GM12878 (cell line): ENCODE measurements around the gene CTSA. TPM values are rescaled to one million over a fixed set of nuclear protein-coding genes. Genes with fewer than 3 reads are reported as not detected.

Experiments
- CREB1 ChIP-seq: IDR thresholded peaks from 2 replicates; pipeline ENCODE4 v1.6.1; 2012; ENCODE audit warnings: low read depth, mild to moderate bottlenecking, inconsistent platforms
- JUND ChIP-seq: IDR thresholded peaks from 2 replicates; pipeline ENCODE4 v1.6.1; 2012; ENCODE audit warnings: low read depth, mild to moderate bottlenecking, low read length, improper control_type of control experiment, moderate library complexity
- RCOR1 ChIP-seq: conservative IDR thresholded peaks from 2 replicates; pipeline ENCODE4 v1.6.1; 2012; ENCODE audit warnings: low read depth, low read length, improper control_type of control experiment
- SIX5 ChIP-seq: IDR thresholded peaks from 2 replicates; pipeline ENCODE4 v1.6.1; 2011; ENCODE audit warnings: mild to moderate bottlenecking, low read depth, low read length, moderate library complexity; ENCODE audit not compliant: severe bottlenecking
- SRF ChIP-seq, 2 experiments: IDR thresholded peaks; 2 replicates each; pipeline ENCODE4 v1.6.1; 2011; ENCODE audit warnings: low read depth in 2 of 2, low read length in 2 of 2, mild to moderate bottlenecking in 1 of 2, moderate library complexity in 1 of 2
- STAT1 ChIP-seq: fragments of 450-650 bp; conservative IDR thresholded peaks from 2 replicates; pipeline ENCODE4 v1.6.1; 2014; ENCODE audit warnings: antibody characterized with exemption, mild to moderate bottlenecking
- polyA plus RNA-seq, 11 experiments: library from polyadenylated mRNA; depleted of rRNA in 4 of 11; unstranded in 6 of 11; stranded (reverse) in 5 of 11; fragments of >200 nt; fragmentation: Nextera tagmentation in 4 of 11; fragmentation: Illumina TruSeq in 1 of 11; extraction: Ambion mirVana in 4 of 11; extraction: Trizol in 1 of 11; gene quantifications; 1 replicate in 1 of 11; 2 replicates in 10 of 11; pipeline versions ENCODE4 v1.2.1 to v1.2.3, GENCODE V29; 2011 to 2016; ENCODE audit warnings: inconsistent platforms in 2 of 11, missing spikeins in 2 of 11, low read depth in 1 of 11
- total RNA-seq, 4 experiments: library from RNA; depleted of rRNA in 3 of 4; stranded (reverse); fragments of >200 nt in 3 of 4; fragmentation: Illumina TruSeq in 1 of 4; extraction: Trizol in 1 of 4; gene quantifications; 2 replicates each; pipeline versions ENCODE4 v1.2.1 to v1.2.3, GENCODE V29; 2013 to 2021
- TF ChIP-seq, protein P1 (sequence below), 3 experiments: IDR thresholded peaks in 2 of 3; conservative IDR thresholded peaks in 1 of 3; 2 replicates each; pipeline ENCODE4 v1.5.1; 2011; ENCODE audit warnings: low read depth in 3 of 3, low read length in 3 of 3, mild to moderate bottlenecking in 3 of 3, control low read depth in 2 of 3, moderate library complexity in 2 of 3, inconsistent platforms in 1 of 3, mixed read lengths in 1 of 3; ENCODE audit not compliant: control insufficient read depth in 2 of 3, insufficient read depth in 1 of 3; ENCODE audit errors: extremely low read depth in 1 of 3
- TF ChIP-seq, protein P2 (sequence below): fragments of 150-350 bp; IDR thresholded peaks from 2 replicates; pipeline ENCODE4 v1.6.1; 2016; ENCODE audit warnings: low read depth, low read length
- TF ChIP-seq, protein P3 (sequence below): IDR thresholded peaks from 2 replicates; pipeline ENCODE4 v1.6.1; 2012; ENCODE audit warnings: low read depth, low read length, improper control_type of control experiment
- TF ChIP-seq, protein P4 (sequence below): fragments of 450-650 bp; IDR thresholded peaks from 2 replicates; pipeline ENCODE4 v1.6.1; 2017; ENCODE audit warnings: low read depth, mild to moderate bottlenecking, moderate library complexity
- TF ChIP-seq, protein P5 (sequence below): IDR thresholded peaks from 2 replicates; pipeline ENCODE4 v1.6.1; 2011; ENCODE audit warnings: mild to moderate bottlenecking, low read depth, low read length, moderate library complexity; ENCODE audit not compliant: insufficient replicate concordance
- TF ChIP-seq, protein P6 (sequence below): fragments of 450-650 bp; IDR thresholded peaks from 2 replicates; pipeline ENCODE4 v1.6.1; 2017; ENCODE audit warnings: mild to moderate bottlenecking, low read depth, inconsistent platforms; ENCODE audit not compliant: poor library complexity, severe bottlenecking
- TF ChIP-seq, protein P7 (sequence below): fragments of 450-650 bp; IDR thresholded peaks from 2 replicates; pipeline ENCODE4 v1.6.1; 2017; ENCODE audit warnings: mild to moderate bottlenecking

Gene CTSA
- total and polyA plus RNA-seq, 10 of the 15 experiments (the other 5 are each of a cell fraction or from before 2014, with no cell fraction given): 7.1 to 67.0 (median 36.2) TPM

DNA sequence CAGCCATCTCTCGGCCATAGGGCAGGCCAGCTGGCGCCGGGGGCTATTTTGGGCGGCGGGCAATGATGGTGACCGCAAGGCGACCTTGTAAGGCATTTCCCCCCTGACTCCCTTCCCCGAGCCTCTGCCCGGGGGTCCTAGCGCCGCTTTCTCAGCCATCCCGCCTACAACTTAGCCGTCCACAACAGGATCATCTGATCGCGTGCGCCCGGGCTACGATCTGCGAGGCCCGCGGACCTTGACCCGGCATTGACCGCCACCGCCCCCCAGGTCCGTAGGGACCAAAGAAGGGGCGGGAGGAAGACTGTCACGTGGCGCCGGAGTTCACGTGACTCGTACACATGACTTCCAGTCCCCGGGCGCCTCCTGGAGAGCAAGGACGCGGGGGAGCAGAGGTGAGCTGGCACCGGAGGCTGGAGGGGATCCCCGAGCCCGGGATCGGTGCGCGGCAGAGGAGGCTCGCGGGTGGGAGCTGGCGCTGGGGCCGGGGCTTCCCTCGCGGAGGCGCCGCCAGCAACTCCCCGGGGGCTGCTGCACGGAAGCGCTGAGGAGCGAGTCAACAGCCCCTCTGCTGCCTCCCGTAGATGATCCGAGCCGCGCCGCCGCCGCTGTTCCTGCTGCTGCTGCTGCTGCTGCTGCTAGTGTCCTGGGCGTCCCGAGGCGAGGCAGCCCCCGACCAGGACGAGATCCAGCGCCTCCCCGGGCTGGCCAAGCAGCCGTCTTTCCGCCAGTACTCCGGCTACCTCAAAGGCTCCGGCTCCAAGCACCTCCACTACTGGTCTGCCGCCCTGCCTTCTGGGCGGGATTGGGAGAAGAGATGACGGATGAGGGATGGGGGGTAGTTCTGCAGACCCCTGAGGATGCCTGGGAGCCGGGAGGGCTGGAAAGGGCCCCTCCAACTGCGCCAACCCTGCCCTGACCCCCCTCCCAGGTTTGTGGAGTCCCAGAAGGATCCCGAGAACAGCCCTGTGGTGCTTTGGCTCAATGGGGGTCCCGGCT lies at the start of gene CTSA, which contains the start of gene NEURL2 (continued):
- TF ChIP-seq, protein P1, sequence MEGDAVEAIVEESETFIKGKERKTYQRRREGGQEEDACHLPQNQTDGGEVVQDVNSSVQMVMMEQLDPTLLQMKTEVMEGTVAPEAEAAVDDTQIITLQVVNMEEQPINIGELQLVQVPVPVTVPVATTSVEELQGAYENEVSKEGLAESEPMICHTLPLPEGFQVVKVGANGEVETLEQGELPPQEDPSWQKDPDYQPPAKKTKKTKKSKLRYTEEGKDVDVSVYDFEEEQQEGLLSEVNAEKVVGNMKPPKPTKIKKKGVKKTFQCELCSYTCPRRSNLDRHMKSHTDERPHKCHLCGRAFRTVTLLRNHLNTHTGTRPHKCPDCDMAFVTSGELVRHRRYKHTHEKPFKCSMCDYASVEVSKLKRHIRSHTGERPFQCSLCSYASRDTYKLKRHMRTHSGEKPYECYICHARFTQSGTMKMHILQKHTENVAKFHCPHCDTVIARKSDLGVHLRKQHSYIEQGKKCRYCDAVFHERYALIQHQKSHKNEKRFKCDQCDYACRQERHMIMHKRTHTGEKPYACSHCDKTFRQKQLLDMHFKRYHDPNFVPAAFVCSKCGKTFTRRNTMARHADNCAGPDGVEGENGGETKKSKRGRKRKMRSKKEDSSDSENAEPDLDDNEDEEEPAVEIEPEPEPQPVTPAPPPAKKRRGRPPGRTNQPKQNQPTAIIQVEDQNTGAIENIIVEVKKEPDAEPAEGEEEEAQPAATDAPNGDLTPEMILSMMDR (IDR thresholded peaks at IDR 0.05 in 2 of 3, conservative IDR thresholded peaks at IDR 0.05 in 1 of 3; ENCODE audit: control insufficient read depth in 2 of 3, extremely low read depth in 1 of 3, insufficient read depth in 1 of 3, low read depth in 3 of 3, low read length in 3 of 3): peak in 1 of 3 experiments; percentile 26; a peak in 1 of 6 replicates
- TF ChIP-seq, protein P2, sequence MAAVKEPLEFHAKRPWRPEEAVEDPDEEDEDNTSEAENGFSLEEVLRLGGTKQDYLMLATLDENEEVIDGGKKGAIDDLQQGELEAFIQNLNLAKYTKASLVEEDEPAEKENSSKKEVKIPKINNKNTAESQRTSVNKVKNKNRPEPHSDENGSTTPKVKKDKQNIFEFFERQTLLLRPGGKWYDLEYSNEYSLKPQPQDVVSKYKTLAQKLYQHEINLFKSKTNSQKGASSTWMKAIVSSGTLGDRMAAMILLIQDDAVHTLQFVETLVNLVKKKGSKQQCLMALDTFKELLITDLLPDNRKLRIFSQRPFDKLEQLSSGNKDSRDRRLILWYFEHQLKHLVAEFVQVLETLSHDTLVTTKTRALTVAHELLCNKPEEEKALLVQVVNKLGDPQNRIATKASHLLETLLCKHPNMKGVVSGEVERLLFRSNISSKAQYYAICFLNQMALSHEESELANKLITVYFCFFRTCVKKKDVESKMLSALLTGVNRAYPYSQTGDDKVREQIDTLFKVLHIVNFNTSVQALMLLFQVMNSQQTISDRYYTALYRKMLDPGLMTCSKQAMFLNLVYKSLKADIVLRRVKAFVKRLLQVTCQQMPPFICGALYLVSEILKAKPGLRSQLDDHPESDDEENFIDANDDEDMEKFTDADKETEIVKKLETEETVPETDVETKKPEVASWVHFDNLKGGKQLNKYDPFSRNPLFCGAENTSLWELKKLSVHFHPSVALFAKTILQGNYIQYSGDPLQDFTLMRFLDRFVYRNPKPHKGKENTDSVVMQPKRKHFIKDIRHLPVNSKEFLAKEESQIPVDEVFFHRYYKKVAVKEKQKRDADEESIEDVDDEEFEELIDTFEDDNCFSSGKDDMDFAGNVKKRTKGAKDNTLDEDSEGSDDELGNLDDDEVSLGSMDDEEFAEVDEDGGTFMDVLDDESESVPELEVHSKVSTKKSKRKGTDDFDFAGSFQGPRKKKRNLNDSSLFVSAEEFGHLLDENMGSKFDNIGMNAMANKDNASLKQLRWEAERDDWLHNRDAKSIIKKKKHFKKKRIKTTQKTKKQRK: peak; percentile 49; the same call in 1 of the 2 replicates
- TF ChIP-seq SRF (IDR thresholded peaks at IDR 0.05; ENCODE audit: low read depth in 2 of 2, low read length in 2 of 2): peak; percentile 89 to 93
- TF ChIP-seq CREB1: no peak; the same call in 1 of the 2 replicates
- no peak for TF ChIP-seq JUND
- TF ChIP-seq, protein P3, sequence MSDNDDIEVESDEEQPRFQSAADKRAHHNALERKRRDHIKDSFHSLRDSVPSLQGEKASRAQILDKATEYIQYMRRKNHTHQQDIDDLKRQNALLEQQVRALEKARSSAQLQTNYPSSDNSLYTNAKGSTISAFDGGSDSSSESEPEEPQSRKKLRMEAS: peak; percentile 98
- TF ChIP-seq RCOR1: peak; percentile 88; the same call in 1 of the 2 replicates
- TF ChIP-seq, protein P4, sequence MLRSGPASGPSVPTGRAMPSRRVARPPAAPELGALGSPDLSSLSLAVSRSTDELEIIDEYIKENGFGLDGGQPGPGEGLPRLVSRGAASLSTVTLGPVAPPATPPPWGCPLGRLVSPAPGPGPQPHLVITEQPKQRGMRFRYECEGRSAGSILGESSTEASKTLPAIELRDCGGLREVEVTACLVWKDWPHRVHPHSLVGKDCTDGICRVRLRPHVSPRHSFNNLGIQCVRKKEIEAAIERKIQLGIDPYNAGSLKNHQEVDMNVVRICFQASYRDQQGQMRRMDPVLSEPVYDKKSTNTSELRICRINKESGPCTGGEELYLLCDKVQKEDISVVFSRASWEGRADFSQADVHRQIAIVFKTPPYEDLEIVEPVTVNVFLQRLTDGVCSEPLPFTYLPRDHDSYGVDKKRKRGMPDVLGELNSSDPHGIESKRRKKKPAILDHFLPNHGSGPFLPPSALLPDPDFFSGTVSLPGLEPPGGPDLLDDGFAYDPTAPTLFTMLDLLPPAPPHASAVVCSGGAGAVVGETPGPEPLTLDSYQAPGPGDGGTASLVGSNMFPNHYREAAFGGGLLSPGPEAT: peak; percentile 100
- TF ChIP-seq, protein P5, sequence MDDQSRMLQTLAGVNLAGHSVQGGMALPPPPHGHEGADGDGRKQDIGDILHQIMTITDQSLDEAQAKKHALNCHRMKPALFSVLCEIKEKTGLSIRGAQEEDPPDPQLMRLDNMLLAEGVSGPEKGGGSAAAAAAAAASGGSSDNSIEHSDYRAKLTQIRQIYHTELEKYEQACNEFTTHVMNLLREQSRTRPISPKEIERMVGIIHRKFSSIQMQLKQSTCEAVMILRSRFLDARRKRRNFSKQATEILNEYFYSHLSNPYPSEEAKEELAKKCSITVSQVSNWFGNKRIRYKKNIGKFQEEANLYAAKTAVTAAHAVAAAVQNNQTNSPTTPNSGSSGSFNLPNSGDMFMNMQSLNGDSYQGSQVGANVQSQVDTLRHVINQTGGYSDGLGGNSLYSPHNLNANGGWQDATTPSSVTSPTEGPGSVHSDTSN: peak; percentile 5
- TF ChIP-seq STAT1: peak; percentile 86
- no peak for TF ChIP-seq SIX5
- TF ChIP-seq, protein P6, sequence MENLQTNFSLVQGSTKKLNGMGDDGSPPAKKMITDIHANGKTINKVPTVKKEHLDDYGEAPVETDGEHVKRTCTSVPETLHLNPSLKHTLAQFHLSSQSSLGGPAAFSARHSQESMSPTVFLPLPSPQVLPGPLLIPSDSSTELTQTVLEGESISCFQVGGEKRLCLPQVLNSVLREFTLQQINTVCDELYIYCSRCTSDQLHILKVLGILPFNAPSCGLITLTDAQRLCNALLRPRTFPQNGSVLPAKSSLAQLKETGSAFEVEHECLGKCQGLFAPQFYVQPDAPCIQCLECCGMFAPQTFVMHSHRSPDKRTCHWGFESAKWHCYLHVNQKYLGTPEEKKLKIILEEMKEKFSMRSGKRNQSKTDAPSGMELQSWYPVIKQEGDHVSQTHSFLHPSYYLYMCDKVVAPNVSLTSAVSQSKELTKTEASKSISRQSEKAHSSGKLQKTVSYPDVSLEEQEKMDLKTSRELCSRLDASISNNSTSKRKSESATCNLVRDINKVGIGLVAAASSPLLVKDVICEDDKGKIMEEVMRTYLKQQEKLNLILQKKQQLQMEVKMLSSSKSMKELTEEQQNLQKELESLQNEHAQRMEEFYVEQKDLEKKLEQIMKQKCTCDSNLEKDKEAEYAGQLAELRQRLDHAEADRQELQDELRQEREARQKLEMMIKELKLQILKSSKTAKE: peak; percentile 80
- TF ChIP-seq, protein P7, sequence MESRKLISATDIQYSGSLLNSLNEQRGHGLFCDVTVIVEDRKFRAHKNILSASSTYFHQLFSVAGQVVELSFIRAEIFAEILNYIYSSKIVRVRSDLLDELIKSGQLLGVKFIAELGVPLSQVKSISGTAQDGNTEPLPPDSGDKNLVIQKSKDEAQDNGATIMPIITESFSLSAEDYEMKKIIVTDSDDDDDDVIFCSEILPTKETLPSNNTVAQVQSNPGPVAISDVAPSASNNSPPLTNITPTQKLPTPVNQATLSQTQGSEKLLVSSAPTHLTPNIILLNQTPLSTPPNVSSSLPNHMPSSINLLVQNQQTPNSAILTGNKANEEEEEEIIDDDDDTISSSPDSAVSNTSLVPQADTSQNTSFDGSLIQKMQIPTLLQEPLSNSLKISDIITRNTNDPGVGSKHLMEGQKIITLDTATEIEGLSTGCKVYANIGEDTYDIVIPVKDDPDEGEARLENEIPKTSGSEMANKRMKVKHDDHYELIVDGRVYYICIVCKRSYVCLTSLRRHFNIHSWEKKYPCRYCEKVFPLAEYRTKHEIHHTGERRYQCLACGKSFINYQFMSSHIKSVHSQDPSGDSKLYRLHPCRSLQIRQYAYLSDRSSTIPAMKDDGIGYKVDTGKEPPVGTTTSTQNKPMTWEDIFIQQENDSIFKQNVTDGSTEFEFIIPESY: no peak
